A673 (cell line): ENCODE data around the gene ARPC2. TPM values are rescaled to one million over a fixed set of nuclear protein-coding genes. Genes with fewer than 3 reads are reported as not detected.

Source experiments
- BruUV-seq: library from RNA; stranded (reverse); fragments of 400-500 nt; replicated peaks from 2 replicates; lab custom pipeline; 2021; lab: Mats Ljungman, UMichigan
- CTCF ChIA-PET: fragments of 300-600 bp; sonication (Branson Sonifier 250); formaldehyde crosslinking; loops from one replicate; lab custom pipeline; 2022; ENCODE audit warnings: antibody characterized with exemption; lab: Charles Lee
- POLR2A ChIA-PET: fragments of 300-600 bp; sonication (Branson Sonifier 250); formaldehyde crosslinking; loops from one replicate; lab custom pipeline; 2022; ENCODE audit warnings: antibody characterized with exemption; ENCODE audit not compliant: low non-redundant PET; lab: Charles Lee
- DNase-seq: peaks from one replicate; pipeline ENCODE4 v3.0.0-alpha.2; 2015; ENCODE audit warnings: low spot score
- H3K27ac ChIP-seq: fragments of 200-600 bp; sonication (generic); 2 replicates; pipeline ENCODE4 v1.5.1; 2016; ENCODE audit warnings: mixed run types, low read depth, mild to moderate bottlenecking, mixed read lengths, antibody characterized with exemption, low read length; ENCODE audit not compliant: poor library complexity, severe bottlenecking
- H3K27me3 ChIP-seq: fragments of 200-600 bp; sonication (generic); replicated peaks from 2 replicates; pipeline ENCODE4 v1.6.1; 2017; ENCODE audit warnings: mixed run types, low read depth, mild to moderate bottlenecking, mixed read lengths, antibody characterized with exemption, low read length; ENCODE audit not compliant: insufficient read depth, poor library complexity
- H3K36me3 ChIP-seq: fragments of 200-600 bp; sonication (generic); 2 replicates; pipeline ENCODE4 v1.6.1; 2016; ENCODE audit warnings: mixed run types, mild to moderate bottlenecking, mixed read lengths, antibody characterized with exemption, low read length; ENCODE audit not compliant: insufficient read depth, poor library complexity, severe bottlenecking
- H3K4me1 ChIP-seq: fragments of 200-600 bp; sonication (generic); 2 replicates; pipeline ENCODE4 v1.6.1; 2017; ENCODE audit warnings: mixed run types, mild to moderate bottlenecking, mixed read lengths, antibody characterized with exemption, low read length; ENCODE audit not compliant: insufficient read depth, poor library complexity, severe bottlenecking
- H3K4me3 ChIP-seq: fragments of 200-600 bp; sonication (generic); 2 replicates; pipeline ENCODE4 v1.5.1; 2016; ENCODE audit warnings: low read depth, mixed run types, mild to moderate bottlenecking, mixed read lengths, low read length; ENCODE audit not compliant: poor library complexity, severe bottlenecking
- H3K9me3 ChIP-seq: fragments of 200-600 bp; sonication (generic); 2 replicates; pipeline ENCODE4 v1.6.1; 2016; ENCODE audit warnings: mixed run types, low read depth, mild to moderate bottlenecking, mixed read lengths, antibody characterized with exemption, low read length; ENCODE audit not compliant: poor library complexity, severe bottlenecking
- CTCF ChIP-seq: fragments of 300-800, 200-600 bp; sonication (generic); conservative IDR thresholded peaks from 2 replicates; pipeline ENCODE4 v1.5.1; 2017; ENCODE audit warnings: low read depth, mild to moderate bottlenecking, antibody characterized with exemption, low read length, moderate library complexity, mixed read lengths
- EZH2 ChIP-seq: fragments of 200-600 bp; sonication (generic); IDR thresholded peaks from 2 replicates; pipeline ENCODE4 v1.6.1; 2017; ENCODE audit warnings: borderline replicate concordance, low read depth, mild to moderate bottlenecking, mixed read lengths, antibody characterized with exemption, low read length; ENCODE audit not compliant: poor library complexity, severe bottlenecking
- intact Hi-C: fragments of 100-400 bp; cut with micrococcal nuclease; formaldehyde crosslinking; loops from one replicate; pipeline ENCODE4 v1.10.0; 2022; ENCODE audit not compliant: unreplicated experiment
- total RNA-seq: library from RNA; stranded (reverse); gene quantifications from 2 replicates; pipeline ENCODE4 v1.2.3, GENCODE V29; 2021

The ARPC2 gene
- total RNA-seq, 1 experiment from 2014 or later: 291 TPM

- intact Hi-C loops: no loop called here
- Histone ChIP-seq H3K36me3 (no peaks in the 10 kb centered on the region), H3K9me3 (no peaks in the 10 kb centered on the region), H3K4me3 (no peak overlapping the region), H3K27me3 (no peaks in the 10 kb centered on the region), H3K27ac (no peak overlapping the region), H3K4me1 (no peaks in the 10 kb centered on the region)
- no peak for TF ChIP-seq CTCF
- no peak for TF ChIP-seq EZH2
- no peak for DNase-seq
- ChIA-PET CTCF (no interaction called here), POLR2A (no interaction called here)
- no TSS peak for BruUV-seq
These were observed 20.0 kb upstream of the ARPC2 start for GRCh38 chr2:218196974-218197373.

GRCh38 chr2:218202266-218202665 is 14.7 kb upstream of the ARPC2 start:
- no peaks in the 10 kb centered on the region for H3K9me3 ChIP-seq
- ChIA-PET CTCF (no interaction called here), POLR2A (no interaction called here)
- no peak overlapping the region for H3K27ac ChIP-seq
- intact Hi-C loops: no loop called here
- no peaks in the 10 kb centered on the region for H3K4me1 ChIP-seq
- no peak for DNase-seq
- H3K36me3 ChIP-seq: no peaks in the 10 kb centered on the region
- TF ChIP-seq EZH2 (no peak), CTCF (no peak)
- no peaks in the 10 kb centered on the region for H3K27me3 ChIP-seq
- H3K4me3 ChIP-seq: no peak overlapping the region
- no TSS peak for BruUV-seq

- BruUV-seq: no TSS peak
- no peak overlapping the region for H3K27ac ChIP-seq
- peaks cover 11% of the 10 kb centered on the region for H3K9me3 ChIP-seq
- no peak for TF ChIP-seq EZH2
- TF ChIP-seq CTCF: no peak
- DNase-seq: no peak
- no peaks in the 10 kb centered on the region for H3K27me3 ChIP-seq
- no peak overlapping the region for H3K4me3 ChIP-seq
- ChIA-PET CTCF (no interaction called here), POLR2A (interaction anchor here (0.6 kb wide), 1 partner anchor 1433 kb away, joined by 4 read pairs; no protein-coding TSS in a partner anchor)
- no peaks in the 10 kb centered on the region for H3K4me1 ChIP-seq
- H3K36me3 ChIP-seq: no peaks in the 10 kb centered on the region
- intact Hi-C loops: no loop called here
These were observed 7.9 kb upstream of the ARPC2 start for GRCh38 chr2:218209078-218209477.
